ENCODE results near the gene ARID1B.

DNA sequence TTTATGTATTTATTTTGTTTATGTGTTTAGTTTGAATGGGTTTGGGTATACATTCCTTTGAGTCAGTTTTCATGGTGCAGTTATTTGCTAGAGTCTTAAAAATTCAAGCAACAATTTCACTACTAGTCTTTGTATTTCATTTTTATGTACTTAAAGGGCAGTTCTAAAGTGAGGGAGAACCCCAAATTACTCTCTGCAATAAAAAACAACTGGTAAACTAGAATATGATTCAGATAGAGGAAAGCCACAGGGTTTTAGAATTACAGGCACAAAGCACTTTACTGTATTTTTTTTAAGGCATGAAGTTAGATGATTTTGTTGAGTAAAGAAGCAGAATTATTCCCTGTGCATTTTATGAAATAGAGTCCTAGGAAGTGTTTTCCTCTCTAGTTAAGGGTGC is 183.3 kb downstream of the ARID1B start:
- no peak for TF ChIP-seq POLR2A (IDR thresholded peaks at IDR 0.05)
- no peak for TF ChIP-seq CTCF (IDR thresholded peaks at IDR 0.05)
